ENCODE measurements around the gene ARHGEF3.
"Not testable (repeated sequence)": the region's sequence is repeated elsewhere in the genome, so short reads cannot be mapped to it uniquely, and the experiment has no call there.

Gene ARHGEF3

DNA sequence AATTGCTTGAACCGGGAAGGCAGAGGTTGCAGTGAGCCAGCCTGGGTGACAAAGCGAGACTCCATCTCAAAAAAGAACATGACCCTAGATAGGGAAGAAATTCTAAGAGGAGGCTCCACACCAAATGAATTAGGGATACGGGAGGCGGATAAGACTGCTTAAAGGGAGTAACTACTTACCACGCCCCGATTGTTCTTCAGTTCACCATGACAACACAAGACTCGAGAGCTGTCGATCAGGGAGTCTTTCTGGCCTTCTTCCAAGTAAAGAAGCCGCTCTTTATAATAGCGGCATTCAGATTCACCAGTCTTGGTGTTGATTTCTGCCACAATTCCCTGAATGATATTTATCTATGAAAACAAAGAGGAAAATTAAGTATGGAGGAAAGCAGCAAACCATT is 64.7 kb downstream of the ARHGEF3 start:
- DNase-seq (ENCODE audit: low read depth, low spot score), result no peak

DNA sequence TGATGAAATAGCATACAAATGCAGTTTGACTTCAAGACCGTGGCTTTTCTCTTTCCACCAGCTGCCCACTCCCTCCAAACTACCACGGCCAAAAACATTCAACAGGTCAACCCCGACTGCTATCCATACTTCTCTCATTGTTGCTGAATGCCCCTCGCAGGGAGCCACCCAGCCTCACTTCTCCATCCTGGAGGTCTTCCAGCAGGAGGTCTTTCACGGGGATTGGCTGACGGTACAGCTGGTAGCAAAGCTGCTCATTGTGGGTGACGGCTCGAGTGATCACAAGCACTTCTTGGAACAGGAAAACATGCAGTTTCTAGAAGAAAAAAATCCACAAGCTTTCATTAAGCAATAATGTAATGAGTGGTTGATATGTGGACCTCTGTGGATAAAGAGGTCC is 69.6 kb downstream of the ARHGEF3 start:
- no peak for DNase-seq (ENCODE audit: low read depth, low spot score)

DNA sequence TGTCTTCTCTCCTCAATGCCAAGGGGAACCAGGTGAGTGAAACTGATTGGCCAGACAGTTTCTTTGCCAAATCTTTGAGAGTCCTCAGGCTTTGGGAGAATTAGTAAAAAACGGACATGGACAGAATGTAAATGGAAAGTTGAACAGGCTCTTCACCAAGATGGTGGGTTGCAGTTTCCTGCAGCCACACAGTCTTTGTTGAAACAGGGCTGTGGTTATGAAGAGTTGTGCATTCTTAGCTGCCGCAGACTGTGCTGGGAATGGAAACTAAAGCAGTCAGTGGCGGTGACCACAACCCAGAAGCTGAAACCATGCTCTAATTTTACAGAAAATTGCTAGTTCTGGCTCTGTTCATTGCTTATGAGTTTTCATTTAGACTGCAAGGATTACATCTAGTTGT is 76.6 kb downstream of the ARHGEF3 start:
- DNase-seq (ENCODE audit: low read depth, low spot score), result no peak

DNA sequence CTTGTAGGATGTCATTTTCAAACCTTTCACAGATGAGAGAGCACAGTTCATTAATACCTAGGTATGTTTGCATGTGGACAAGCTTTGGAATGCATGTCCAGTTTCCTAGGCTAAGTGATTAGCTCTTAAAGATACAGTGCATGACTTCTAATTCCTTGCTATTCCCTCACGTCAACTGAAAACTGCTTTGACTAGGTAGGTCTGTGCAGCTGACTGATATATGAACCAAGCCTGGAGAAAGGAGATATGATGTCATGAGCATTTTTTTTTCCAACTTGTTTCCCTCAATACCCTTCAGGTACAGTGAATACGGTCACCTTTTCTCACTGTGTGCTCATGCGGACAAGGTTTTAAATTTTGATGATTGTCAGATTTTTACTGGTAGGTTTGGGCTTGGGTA is 77.1 kb downstream of the ARHGEF3 start:
- DNase-seq (ENCODE audit: low read depth, low spot score), result no peak

DNA sequence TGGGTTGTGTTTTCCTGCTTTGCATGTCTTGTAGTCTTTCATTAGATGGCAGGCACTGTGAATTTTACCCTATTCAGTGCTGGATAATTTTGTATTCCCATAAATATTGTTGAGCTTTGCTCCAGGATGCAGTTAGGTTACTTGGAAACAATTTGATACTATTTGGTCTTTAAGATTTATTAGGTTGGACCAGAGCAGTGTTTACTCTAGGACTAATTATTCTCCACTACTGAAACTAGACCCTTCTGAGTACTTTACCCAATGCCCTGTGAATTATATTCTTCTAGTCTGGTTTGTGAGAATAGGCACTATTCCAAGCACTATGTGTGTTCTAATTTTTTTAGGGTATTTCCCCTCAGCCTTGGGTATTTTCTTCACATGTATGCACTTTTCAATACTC is 80.9 kb downstream of the ARHGEF3 start:
- DNase-seq (ENCODE audit: low read depth, low spot score), result no peak

DNA sequence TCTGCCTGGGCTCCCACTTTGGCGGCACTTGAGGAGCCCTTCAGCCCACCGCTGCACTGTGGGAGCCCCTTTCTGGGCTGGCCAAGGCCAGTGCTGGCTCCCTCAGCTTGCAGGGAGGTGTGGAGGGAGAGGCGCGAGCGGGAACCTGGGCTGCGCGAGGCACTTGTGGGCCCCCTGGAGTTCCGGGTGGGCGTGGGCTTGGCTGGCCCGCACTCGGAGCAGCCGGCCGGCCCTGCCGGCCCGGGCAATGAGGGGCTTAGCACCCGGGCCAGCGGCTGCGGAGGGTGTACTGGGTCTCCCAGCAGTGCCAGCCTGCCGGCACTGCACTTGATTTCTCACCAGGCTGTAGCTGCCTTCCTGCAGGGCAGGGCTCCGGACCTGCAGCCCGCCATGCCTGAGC is 82.9 kb downstream of the ARHGEF3 start:
- not testable (repeated sequence) for DNase-seq (ENCODE audit: low read depth, low spot score)

DNA sequence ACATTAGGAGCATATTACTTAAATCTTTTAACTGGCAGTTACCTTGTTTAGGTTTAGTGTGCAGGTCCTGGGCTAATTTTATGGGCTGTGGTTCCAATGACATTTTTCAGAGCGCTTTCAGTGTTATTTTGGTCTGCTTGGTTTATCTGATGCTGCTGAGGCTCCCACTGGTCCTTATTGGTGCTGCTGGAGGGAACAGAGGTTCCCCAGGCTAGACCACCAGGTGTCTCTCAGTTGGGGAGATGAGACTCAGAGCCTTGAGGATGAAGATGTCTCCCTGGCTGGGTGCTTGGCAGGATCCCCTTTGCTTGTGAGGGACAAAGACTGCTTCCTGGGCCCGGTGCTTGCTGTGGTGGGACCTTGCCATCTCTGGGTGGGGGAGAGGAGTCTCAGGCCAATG is 90.4 kb downstream of the ARHGEF3 start:
- no peak for DNase-seq (ENCODE audit: low read depth, low spot score)

DNA sequence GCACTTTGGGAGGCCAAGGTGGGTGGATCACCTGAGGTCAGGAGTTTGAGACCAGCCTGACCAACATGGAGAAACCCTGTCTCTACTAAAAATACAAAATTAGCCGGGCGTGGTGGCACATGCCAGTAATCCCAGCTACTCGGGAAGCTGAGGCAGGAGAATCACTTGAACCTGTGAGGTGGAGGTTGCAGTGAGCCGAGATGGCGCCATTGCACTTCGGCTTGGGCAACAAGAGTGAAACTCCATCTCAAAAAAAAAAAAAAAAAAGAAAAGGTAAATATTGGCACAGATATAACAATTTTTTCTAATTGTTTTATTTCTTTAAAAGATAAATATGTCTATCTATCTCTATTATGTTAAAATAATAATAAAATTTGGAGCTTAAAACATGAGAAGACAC is 94.3 kb downstream of the ARHGEF3 start:
- not testable (repeated sequence) for DNase-seq (ENCODE audit: low read depth, low spot score)

DNA sequence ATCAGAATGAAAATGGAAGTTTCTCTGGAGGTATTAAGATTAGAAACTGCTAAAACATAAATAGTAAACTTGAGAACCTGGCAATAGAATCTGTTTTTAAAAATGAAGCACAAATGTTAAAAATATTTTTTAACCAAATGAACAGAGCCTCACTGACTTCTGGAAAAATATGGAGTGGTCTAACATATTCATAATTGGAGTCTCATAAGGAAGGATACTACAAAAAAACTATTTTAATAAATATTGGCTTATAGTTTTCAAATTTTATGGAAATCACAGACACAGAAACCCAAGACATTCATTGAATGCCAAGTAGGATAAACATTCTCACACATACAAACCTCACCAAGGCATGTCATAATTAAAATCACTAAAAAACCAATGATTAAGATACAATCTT is 95.1 kb downstream of the ARHGEF3 start:
- no peak for DNase-seq (ENCODE audit: low read depth, low spot score)

DNA sequence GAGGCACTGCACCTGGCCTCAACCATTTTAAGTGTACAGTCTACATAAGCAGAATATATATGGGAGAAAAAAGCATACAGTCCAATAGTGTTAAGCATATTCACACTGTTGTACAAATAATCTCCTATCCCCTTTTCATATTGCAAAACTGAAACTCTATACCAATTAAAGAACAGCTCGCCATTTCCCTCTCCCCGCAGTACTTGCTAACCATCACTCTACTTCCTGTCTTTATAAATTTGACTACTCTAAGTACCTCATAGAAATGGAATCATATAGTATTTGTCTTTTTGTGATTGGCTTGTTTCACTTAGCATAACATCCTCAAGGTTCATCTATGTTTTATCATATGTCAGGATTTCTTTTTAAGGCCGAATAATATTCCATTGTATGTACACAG is 97.0 kb downstream of the ARHGEF3 start:
- no peak for DNase-seq (ENCODE audit: low read depth, low spot score)

DNA sequence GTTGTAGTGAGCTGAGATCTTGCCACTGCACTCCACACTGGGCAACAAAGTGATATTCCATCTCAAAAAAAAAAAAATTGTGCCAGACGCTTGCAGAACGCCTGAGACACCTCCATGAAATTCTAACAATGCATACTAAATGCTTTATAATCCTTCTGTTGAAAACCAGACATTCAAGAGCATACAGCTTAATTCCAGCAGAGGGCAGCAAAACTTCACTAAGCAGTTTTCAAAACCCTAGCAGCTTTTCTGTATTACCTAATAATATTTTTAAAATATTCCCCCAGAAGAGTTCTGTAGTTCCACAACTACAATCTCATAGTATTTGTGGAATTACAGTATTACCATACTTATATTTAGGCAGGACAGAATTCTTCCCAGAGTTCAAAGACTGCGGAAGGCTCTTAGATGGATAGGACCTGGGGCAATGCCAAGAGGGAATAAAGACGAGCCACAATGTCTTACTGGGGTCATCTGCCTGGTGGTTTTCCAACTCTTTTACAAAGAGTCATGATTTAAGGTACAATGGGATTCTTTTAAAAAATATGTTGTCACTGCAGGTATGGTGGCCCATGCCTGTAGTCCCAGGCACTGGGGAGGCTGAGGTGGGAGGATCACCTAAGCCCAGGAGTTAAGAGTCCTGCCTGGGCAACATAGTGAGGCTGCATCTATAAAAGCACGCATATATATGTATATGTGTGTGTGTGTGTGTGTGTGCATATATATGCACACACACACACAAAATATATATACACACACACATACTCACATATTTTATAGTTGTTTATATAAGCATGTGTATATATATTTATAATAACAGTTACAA is 99.0 kb downstream of the ARHGEF3 start:
- no peak for DNase-seq (ENCODE audit: low read depth, low spot score)

DNA sequence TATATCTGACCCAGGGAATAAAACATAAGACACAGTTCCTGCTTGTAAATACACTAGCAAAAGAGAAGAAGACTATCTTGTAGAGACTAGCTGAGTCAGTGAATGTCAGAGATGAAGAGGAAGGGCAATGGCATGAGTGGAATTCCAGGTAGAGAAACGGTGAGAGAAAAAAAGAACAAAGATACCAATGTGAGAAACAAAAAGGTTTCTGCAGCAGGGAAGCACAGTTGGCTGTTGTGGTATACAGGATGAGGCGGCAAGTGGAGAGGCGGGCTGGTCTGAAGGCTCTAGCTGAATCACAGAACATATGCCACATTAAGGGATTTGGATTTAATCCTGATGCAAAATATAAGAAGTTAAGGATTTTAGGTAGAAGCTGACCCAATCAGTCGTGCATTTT is 101.6 kb downstream of the ARHGEF3 start:
- DNase-seq (ENCODE audit: low read depth, low spot score), result no peak

DNA sequence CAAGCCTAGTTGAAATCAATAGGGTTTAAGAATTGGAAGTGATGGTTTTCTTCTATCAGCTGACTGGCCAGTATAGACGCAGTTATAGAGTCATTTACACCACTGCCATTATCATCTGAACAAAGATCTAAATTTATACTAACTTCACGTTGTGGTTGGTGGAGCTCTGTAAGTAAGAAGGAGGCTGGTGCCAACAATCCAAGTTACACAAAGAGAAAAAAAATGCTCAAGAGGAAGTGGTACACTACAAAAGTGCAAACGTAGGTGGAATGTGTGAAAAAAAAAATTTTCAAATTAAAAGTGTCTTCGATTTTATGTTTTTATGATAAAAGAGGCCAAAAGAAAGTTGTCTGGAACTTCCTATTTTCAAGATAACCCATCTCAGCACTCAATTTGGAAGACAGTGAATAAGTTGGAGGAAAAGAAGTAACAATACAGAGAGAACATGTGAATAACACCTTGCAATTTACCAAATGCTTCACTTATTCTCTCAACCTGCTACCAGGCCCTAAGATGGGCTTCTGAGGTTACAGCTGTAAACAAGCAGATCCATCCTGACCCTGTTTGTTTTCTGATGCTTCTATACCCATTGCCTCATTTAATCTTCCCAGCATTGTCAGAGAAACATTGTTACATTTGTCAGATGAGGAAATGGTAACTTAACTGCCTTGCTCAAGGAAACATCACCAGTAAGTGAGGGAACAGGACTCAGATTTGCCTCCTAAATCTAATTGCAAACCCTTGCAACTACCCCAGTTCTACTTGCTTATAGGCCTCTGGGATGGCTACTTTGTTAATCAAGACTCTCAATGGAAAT is 106.7 kb downstream of the ARHGEF3 start:
- no peak for DNase-seq (ENCODE audit: low read depth, low spot score)

DNA sequence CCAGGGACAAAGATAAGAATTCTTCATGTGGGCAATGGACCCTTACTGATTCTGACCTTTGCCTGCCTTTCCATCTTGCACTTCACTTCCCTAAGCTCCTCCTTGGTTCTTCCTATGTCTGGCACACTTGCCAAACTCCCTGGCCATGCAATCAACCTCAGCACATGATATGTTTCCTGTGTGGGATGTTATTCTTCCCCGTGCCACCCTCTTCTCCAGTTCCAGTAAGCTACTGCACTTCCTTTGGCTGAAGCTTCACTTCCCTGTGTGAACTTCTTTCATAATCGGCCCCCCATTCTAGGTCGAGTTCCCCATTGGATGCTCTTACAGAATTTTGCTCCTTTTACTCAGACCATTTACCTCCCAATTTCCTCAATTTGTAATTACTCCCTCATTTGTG is 108.0 kb downstream of the ARHGEF3 start:
- DNase-seq (ENCODE audit: low read depth, low spot score), result no peak

DNA sequence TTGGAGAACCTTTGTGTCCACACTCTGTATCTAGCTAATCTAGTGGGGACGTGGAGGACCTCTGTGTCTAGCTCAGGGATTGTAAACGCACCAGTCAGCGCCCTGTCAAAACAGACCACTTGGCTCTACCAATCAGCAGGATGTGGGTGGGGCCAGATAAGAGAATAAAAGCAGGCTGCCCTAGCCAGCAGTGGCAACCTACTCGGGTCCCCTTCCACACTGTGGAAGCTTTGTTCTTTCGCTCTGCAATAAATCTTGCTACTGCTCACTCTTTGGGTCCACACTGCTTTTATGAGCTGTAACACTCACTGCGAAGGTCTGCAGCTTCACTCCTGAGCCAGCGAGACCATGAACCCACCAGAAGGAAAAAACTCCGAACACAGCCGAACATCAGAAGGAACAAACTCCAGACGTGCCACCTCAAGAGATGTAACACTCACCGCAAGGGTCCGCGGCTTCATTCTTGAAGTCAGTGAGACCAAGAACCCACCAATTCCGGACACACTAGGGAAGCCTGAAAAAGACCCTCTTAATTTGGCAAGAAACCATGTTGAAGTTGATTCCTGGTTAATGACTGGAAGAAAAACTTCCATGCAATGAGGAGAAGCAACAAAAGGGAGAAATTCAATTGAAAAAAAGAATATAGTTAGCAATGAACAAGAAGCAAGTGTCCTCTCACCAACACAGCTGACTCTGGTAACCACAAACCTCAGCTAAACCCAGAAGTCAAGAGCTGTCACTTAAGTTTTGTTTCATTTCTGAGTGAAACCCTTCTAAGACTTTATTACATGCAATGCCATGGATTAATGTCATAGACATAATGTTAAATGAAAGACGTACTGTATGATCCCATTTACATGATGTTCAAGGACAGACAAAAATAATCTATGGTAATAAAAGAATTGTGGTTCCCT is 109.0 kb downstream of the ARHGEF3 start:
- not testable (repeated sequence) for DNase-seq (ENCODE audit: low read depth, low spot score)

DNA sequence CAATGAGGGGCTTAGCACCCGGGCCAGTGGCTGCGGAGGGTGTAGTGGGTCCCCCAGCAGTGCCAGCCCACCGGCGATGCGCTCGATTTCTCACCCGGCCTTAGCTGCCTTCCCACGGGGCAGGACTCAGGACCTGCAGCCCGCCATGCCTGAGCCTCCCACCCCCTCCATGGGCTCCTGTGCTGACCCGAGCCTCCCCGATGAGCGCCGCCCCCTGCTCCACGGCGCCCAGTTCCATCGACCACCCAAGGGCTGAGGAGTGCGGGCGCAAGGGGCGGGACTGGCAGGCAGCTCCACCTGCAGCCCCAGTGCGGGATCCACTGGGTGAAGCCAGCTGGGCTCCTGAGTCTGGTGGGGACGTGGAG is 109.8 kb downstream of the ARHGEF3 start:
- not testable (repeated sequence) for DNase-seq (ENCODE audit: low read depth, low spot score)

DNA sequence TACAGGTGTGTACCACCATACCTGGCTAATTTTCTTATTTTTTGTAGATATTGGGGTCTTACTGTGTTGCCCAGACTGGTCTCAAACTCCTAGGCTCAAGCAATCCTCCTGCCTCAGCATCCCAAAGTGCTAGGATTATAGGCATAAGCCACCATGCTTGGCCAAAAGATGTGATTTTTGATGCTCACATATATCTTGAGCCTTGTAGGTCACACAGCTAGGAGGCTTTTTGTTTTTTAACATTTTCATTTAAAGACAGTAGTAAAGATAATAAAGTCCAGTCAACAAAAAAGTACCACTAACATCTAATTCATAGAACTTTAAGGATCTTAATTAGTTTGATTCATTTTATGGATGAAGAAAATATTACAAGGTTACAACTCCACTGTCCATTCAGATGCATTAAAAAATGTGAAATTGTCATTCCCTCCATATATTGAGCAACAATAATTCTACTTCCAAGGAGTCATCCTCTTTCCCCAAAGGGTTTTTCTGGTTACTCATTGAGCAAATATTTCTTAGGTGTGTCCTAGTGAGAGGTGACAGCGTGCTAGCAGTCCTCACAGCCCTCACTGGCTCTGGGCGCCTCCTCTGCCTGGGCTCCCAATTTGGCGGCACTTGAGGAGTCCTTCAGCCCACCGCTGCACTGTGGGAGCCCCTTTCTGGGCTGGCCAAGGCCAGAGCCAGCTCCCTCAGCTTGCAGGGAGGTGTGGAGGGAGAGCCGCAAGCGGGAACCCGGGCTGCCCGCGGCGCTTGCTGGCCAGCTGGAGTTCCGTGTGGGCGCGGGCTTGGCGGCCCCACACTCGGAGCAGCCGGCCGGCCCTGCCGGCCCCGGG is 110.4 kb downstream of the ARHGEF3 start:
- DNase-seq (ENCODE audit: low read depth, low spot score), result no peak

DNA sequence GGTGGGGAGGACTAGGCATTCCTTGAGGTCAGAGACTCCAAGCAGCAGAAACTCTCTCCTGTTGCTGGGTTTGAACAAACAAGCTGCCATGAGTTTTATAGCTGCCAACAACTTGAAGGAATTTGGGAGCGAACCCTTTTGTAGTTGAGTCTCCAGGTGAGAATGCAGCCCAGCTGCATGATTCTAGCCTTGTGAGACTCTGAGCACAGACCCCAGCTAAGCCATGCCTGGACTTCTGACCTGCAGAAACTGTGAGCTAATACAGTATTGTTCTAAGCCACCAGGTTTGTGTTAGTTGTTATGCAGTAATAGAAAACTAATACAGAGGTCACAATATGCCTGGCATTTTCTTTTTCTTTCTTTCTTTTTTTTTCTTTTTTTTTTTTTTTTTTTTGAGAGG is 112.4 kb downstream of the ARHGEF3 start:
- DNase-seq (ENCODE audit: low read depth, low spot score), result no peak

DNA sequence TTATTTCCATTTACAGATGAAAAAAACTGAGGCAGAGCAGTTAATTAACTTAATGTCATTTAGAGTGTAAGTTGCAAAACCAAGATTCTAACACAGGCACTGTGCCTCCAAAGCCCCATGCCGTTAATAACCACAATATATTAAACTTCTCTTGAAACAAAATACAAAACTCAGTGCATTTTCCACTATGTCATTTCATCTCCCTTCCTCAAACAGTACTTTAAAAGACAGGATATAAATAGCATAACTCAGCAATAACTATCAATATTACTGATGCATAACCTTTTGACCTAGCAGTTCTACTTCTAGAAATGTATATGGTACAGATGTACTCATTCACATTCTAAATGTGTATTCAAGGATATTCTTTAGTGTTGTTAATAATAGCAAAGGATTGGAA is 113.6 kb downstream of the ARHGEF3 start:
- DNase-seq (ENCODE audit: low read depth, low spot score), result no peak

DNA sequence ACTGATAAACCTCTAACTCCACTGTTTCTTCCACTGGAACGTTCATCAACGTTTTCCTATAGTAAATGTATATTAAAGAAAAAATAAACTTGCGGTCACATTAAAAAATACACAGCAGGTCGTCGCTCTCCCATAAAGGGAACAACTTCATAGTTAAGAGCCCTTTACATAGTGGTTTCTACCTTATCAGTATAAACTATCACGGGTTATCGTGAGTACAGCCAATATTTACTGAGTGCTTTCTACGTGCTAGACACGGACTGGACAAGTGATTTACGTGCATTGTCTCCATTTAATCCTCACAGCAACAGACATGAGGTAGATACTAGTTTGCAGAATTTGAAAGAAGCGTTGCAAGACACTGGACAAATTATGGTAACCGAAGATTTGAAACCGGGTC is 117.7 kb downstream of the ARHGEF3 start:
- no peak for DNase-seq (ENCODE audit: low read depth, low spot score)

All from brain pericyte (primary cell).